ENCODE measurements around the gene DDIT3.

Gene DDIT3

DNA sequence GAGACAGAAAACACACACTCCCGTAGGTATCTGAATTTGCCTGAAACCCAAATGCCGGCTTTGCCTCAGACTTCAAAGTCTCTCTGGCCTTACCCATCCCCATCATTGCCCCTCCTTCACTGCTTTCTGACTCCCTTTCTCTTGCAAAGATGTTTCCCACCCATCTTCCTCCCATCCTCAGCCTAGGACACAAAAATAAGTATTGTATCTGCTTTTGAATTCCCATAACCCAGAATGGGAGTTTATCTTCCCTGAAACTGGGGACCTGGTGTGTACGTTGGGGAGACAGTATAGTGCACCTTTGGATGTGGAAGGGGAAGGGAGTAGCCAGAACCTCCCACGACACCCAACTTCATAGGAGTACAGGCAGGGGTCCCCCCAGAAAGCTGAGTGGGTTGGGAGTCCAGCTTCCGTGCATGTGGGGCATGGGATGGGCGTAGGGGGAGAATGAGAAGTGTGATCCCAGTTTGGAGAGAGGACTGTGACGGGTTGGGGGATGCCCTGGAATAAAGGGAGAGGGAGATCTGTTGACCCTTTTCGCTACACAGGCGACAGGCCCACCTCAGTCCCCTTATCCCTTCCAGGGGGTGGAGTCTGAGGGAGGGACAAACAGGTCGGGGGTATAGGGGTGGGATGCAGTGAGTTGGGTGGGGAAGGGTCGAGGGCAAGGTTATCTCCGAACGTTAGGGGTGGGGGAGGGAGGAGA lies 29.0 kb upstream of the DDIT3 start:
- in situ Hi-C loops (cut with HindIII; ENCODE audit: low pct_ligation_motif_present, low sequenced_read_pairs) = no loop called here
- H3K27ac ChIP-seq = no peak overlapping the region
- TF ChIP-seq, protein P1, sequence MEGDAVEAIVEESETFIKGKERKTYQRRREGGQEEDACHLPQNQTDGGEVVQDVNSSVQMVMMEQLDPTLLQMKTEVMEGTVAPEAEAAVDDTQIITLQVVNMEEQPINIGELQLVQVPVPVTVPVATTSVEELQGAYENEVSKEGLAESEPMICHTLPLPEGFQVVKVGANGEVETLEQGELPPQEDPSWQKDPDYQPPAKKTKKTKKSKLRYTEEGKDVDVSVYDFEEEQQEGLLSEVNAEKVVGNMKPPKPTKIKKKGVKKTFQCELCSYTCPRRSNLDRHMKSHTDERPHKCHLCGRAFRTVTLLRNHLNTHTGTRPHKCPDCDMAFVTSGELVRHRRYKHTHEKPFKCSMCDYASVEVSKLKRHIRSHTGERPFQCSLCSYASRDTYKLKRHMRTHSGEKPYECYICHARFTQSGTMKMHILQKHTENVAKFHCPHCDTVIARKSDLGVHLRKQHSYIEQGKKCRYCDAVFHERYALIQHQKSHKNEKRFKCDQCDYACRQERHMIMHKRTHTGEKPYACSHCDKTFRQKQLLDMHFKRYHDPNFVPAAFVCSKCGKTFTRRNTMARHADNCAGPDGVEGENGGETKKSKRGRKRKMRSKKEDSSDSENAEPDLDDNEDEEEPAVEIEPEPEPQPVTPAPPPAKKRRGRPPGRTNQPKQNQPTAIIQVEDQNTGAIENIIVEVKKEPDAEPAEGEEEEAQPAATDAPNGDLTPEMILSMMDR (IDR thresholded peaks at IDR 0.05; ENCODE audit: low read depth, low read length, missing control alignments) = no peak
- peaks cover 9% of the 10 kb centered on the region for H3K27me3 ChIP-seq (replicated peaks)
- no peak for DNase-seq
- H3K4me3 ChIP-seq (ENCODE audit: low read depth, low read length) = peak overlapping the region; percentile 59
- no peaks in the 10 kb centered on the region for H3K36me3 ChIP-seq (replicated peaks)

DNA sequence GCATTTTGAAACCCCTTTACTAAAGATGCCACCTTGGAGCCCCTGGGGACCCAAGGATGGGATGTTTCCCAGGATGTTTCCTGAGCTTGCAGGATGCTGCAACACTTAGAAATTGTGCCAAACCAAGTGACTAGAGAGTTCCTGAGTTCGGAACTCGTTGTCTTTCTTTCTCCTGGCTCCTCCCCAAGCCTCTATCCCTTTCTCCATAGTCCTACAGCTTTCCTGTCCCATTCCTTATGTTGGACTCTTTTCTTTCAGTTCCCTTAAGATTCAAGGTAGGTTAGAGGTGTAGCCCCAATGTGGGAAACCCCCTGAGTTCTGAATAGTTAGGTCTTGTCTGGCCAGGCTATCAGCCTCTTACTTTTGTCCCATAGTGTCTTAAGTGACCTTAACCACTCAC lies 28.2 kb upstream of the DDIT3 start:
- in situ Hi-C loops (cut with HindIII; ENCODE audit: low pct_ligation_motif_present, low sequenced_read_pairs) = no loop called here
- TF ChIP-seq, protein P1 (IDR thresholded peaks at IDR 0.05; ENCODE audit: low read depth, low read length, missing control alignments) = no peak
- no peaks in the 10 kb centered on the region for H3K36me3 ChIP-seq (replicated peaks)
- H3K27me3 ChIP-seq (replicated peaks) = peaks cover 9% of the 10 kb centered on the region
- no peak overlapping the region for H3K27ac ChIP-seq
- DNase-seq = no peak
- H3K4me3 ChIP-seq (ENCODE audit: low read depth, low read length) = no peak overlapping the region

DNA sequence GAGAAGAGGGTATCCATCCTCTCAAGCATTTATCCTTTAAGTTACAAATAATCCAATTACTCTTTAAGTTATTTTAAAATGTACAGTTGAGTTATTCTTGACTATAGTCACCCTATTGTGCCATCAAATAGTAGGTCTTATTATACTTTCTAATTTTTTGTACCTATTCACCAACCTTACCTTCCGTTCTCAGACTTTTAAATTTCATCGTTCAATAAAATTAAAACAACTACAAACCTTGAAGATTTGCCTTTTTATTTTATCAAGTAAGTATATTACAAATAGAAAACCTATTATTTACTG lies 27.6 kb upstream of the DDIT3 start:
- peaks cover 7% of the 10 kb centered on the region for H3K27me3 ChIP-seq (replicated peaks)
- no peak overlapping the region for H3K4me3 ChIP-seq (ENCODE audit: low read depth, low read length)
- TF ChIP-seq, protein P1 (IDR thresholded peaks at IDR 0.05; ENCODE audit: low read depth, low read length, missing control alignments) = no peak
- H3K36me3 ChIP-seq (replicated peaks) = no peaks in the 10 kb centered on the region
- H3K27ac ChIP-seq = no peak overlapping the region
- DNase-seq = no peak
- in situ Hi-C loops (cut with HindIII; ENCODE audit: low pct_ligation_motif_present, low sequenced_read_pairs) = no loop called here

DNA sequence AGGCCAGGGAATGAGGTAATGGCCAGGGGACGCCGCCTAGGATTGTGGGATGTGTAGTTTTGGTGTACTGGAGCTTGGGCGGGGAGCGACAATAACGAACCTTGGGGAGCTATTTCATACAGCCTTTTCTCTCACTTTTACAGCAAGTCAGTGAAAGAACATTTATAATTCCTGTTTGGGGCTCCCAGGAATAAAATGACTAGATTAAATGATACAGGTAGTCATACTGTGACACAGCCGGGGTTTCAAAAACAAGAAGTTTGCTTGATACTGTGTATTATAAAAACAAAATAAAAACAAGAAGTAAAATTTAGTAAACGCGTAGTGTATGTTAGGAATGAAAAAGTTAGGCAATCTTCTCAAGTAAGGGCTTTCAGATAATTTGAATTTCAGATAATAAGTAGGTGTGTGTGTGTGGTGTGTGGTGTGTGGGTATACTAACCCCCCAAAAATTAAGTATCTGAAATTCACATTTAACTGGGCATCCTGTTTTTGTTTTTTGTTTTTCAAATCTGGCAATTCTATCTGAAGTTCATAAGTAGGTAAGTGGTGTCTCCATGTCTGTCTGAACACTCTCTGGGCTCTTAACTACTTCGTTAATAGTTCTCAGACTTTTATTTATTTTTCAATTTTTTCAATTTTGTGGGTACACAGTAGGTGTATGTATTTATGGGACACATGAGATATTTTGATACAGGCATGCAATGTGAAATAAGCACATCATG lies 27.1 kb upstream of the DDIT3 start:
- peaks cover 5% of the 10 kb centered on the region for H3K36me3 ChIP-seq (replicated peaks)
- in situ Hi-C loops (cut with HindIII; ENCODE audit: low pct_ligation_motif_present, low sequenced_read_pairs) = no loop called here
- peak overlapping the region; percentile 86 for H3K4me3 ChIP-seq (ENCODE audit: low read depth, low read length)
- H3K27ac ChIP-seq = no peak overlapping the region
- H3K27me3 ChIP-seq (replicated peaks) = peaks cover 7% of the 10 kb centered on the region
- DNase-seq = no peak
- TF ChIP-seq, protein P1 (IDR thresholded peaks at IDR 0.05; ENCODE audit: low read depth, low read length, missing control alignments) = no peak

DNA sequence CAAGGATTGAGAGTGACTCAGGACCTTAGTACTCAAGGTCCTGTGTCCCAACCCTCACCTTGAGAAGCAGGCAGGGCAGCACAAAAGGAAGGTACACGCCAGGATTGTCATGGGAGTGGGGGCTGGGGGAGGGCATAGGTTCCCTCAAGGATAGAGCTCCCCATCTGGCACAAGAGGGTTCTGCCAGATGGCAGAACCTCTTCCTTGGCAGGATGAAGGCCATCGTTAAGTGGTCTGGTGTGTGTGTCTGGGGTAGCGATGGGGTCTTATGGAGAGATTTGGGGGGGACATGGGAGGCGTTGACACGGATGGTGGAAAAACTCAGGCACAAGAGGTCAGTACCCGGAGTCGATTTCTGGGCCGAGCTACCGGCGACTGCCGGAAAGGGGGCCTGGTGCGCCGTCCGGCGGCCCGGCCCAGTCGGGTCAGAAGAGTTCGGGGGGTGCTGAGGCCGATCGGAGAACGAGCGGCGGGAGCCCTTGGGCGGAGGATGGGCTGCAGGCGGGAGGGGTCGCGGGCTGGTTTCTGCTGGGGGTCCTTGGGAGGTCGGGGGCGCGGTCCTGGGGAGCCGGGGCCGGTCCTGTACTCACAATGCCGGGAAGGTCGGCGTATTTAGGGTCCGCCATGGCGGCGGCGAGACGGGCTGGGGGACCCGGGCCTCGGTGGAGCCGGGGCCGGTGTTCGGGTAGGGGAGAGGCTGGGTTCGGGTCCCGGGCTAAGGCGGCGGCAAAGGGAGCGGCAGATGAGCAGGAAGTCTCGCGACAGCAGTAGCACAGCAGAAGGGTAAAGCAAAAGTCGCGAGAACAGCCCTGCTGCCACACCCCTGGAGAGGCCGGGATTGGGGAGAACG lies 26.3 kb upstream of the DDIT3 start, which contains the start of gene DCTN2:
DCTN2 (minus strand) TSS at position 755 of the 850 bp plus-strand sequence; CDS start at position 626, 129 bp downstream.
- peaks cover 11% of the 10 kb centered on the region for H3K36me3 ChIP-seq (replicated peaks)
- peak within 1 kb of the TSS; percentile 86 for H3K4me3 ChIP-seq (ENCODE audit: low read depth, low read length)
- peaks cover 7% of the 10 kb centered on the region for H3K27me3 ChIP-seq (replicated peaks)
- TF ChIP-seq, protein P1 (IDR thresholded peaks at IDR 0.05; ENCODE audit: low read depth, low read length, missing control alignments) = peak; percentile 38
- DNase-seq = peak; percentile 97
- in situ Hi-C loops (cut with HindIII; ENCODE audit: low pct_ligation_motif_present, low sequenced_read_pairs) = no loop called here
- H3K27ac ChIP-seq = peak within 1 kb of the TSS; percentile 79

Data from brain microvascular endothelial cell (primary cell).